Testis (tissue), 2 donors: Measurements from ENCODE around the gene TIGD4.

Source experiments
- POLR2A ChIP-seq: fragments of 450-650 bp; IDR thresholded peaks from one replicate; pipeline ENCODE4 v1.6.1; 2017; ENCODE audit warnings: antibody characterized with exemption, mild to moderate bottlenecking, moderate library complexity
- TF ChIP-seq, protein P1 (sequence below), 3 experiments: fragments of 450-650 bp in 2 of 3; fragments of 200-600 bp in 1 of 3; sonication (generic) in 1 of 3; IDR thresholded peaks; one replicate each; pipeline ENCODE4 v1.5.1; 2016 to 2019; ENCODE audit warnings: antibody characterized with exemption in 3 of 3, mild to moderate bottlenecking in 2 of 3, moderate library complexity in 1 of 3

DNA sequence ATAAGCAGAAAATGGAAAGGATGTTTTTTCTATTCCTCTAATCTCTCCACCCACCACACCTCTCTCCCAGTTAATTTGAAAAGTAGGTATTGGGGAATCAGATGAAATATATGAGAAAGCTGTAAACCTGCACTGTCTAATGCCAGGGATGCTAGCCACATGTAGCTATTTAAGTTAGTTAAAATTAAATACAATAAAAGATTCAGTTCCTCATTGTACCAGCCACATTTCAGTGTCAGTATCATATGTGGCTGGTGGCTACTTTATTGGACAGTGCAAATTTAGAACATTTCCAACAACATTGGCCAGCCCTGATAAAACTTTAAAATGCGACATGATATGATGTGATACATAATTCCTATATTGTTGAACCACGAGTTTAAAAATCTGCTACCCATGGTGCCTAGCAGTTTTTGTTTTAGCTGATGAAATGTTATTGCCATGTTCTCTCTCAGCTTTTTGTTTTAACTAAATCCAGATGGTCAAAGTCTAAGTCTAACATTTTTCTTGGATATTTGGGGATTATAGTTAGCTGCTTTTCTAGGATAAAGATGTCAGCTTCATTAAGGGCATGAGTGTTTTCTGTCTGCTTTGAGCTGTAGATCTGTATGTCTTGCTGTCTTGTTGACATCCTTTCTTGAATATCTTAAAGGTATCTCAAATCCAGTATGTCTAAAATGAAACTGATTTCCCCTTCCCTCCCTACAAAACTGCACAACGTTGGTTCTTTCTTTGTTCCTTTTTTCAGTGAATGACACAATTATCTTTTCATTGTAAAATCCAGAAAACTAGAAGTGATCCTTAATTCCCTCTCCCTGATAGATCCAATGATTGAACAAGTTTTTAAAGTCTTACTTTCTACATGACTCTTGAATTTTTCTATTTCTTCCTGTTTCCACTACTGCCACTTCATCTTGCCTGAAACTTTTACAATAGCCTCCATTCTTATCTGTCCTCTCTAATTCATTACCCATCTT is 6.4 kb upstream of the TIGD4 start:
- TF ChIP-seq, protein P1, sequence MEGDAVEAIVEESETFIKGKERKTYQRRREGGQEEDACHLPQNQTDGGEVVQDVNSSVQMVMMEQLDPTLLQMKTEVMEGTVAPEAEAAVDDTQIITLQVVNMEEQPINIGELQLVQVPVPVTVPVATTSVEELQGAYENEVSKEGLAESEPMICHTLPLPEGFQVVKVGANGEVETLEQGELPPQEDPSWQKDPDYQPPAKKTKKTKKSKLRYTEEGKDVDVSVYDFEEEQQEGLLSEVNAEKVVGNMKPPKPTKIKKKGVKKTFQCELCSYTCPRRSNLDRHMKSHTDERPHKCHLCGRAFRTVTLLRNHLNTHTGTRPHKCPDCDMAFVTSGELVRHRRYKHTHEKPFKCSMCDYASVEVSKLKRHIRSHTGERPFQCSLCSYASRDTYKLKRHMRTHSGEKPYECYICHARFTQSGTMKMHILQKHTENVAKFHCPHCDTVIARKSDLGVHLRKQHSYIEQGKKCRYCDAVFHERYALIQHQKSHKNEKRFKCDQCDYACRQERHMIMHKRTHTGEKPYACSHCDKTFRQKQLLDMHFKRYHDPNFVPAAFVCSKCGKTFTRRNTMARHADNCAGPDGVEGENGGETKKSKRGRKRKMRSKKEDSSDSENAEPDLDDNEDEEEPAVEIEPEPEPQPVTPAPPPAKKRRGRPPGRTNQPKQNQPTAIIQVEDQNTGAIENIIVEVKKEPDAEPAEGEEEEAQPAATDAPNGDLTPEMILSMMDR (IDR thresholded peaks at IDR 0.05): no peak
- TF ChIP-seq POLR2A: no peak
